Upper lobe of left lung (tissue), 4 donors: ENCODE results near the gene MYO7A.

Experiments used
- EP300 ChIP-seq, 4 donors: sonication (generic); formaldehyde crosslinking; IDR thresholded peaks; one replicate each; pipeline ENCODE4 v1.5.1; 2017; ENCODE audit warnings: antibody characterized with exemption in 4 of 4, control low read depth in 2 of 4
- POLR2AphosphoS5 ChIP-seq, 2 donors: sonication (generic); formaldehyde crosslinking; IDR thresholded peaks; one replicate each; pipeline ENCODE4 v1.5.1; 2017; ENCODE audit warnings: antibody characterized with exemption in 2 of 2
- TF ChIP-seq, protein P1 (sequence below), 6 experiments: fragments of 450-650 bp in 4 of 6; fragments of 200-600 bp in 2 of 6; sonication (generic) in 2 of 6; IDR thresholded peaks; one replicate each; pipeline ENCODE4 v1.5.1; 2016 to 2019; ENCODE audit warnings: antibody characterized with exemption in 6 of 6

DNA sequence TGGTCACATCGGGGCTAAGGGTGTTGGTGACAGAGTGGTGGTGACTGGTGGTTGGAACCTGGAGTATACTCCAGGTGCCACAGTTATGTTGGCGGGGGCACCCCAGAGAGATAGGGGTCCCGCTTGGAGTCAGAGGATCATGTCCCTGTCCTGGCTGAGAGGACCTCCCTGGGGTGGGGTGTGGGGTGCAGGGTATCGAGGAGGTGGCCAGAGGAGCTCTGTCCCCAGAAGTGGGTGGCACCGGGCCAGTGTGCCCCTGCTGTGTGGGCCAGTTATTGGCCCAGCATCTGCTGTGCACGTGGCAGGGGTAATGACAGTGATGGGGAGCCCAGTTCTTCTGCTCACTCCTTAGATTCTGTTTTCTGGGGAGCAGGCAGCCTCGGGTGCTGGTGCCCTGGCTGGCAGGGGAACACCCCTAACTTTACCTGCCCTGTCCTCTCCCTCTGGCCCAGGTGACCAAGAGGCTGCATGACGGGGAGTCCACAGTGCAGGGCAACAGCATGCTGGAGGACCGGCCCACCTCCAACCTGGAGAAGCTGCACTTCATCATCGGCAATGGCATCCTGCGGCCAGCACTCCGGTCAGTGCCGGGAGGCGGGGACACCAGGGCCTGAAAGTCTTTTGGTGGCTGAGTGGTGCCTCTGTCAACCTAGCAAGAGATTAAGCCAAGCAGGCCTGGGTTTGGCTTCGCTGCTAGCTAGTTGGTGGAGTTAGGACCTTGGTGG lies 56.3 kb downstream of the MYO7A start:
- TF ChIP-seq, protein P1, sequence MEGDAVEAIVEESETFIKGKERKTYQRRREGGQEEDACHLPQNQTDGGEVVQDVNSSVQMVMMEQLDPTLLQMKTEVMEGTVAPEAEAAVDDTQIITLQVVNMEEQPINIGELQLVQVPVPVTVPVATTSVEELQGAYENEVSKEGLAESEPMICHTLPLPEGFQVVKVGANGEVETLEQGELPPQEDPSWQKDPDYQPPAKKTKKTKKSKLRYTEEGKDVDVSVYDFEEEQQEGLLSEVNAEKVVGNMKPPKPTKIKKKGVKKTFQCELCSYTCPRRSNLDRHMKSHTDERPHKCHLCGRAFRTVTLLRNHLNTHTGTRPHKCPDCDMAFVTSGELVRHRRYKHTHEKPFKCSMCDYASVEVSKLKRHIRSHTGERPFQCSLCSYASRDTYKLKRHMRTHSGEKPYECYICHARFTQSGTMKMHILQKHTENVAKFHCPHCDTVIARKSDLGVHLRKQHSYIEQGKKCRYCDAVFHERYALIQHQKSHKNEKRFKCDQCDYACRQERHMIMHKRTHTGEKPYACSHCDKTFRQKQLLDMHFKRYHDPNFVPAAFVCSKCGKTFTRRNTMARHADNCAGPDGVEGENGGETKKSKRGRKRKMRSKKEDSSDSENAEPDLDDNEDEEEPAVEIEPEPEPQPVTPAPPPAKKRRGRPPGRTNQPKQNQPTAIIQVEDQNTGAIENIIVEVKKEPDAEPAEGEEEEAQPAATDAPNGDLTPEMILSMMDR (IDR thresholded peaks at IDR 0.05) = no peak
- TF ChIP-seq EP300 (IDR thresholded peaks at IDR 0.05) (no peak), POLR2AphosphoS5 (IDR thresholded peaks at IDR 0.05) (no peak)
